22Rv1 (cell line): ENCODE measurements around the gene PRR13.

ENCODE experiments used
- H3K27ac ChIP-seq: fragments of 450-650 bp; 2 replicates; pipeline ENCODE4 v1.5.1; 2017
- ZFX ChIP-seq: fragments of 450-650 bp; IDR thresholded peaks from 2 replicates; pipeline ENCODE4 v1.6.1; 2017; ENCODE audit warnings: antibody characterized with exemption, borderline replicate concordance
- TF ChIP-seq, protein P1 (sequence below): fragments of 450-650 bp; IDR thresholded peaks from 2 replicates; pipeline ENCODE4 v1.5.1; 2017; ENCODE audit warnings: mild to moderate bottlenecking

The PRR13 gene

GRCh38 chr12:53484686-53485575 lies 43.4 kb downstream of the PRR13 start:
- peak overlapping the region; percentile 45 for H3K27ac ChIP-seq

GRCh38 chr12:53485955-53486735 lies 44.6 kb downstream of the PRR13 start:
- H3K27ac ChIP-seq, result peak overlapping the region; percentile 45; the same call in 1 of the 2 replicates
- TF ChIP-seq, protein P1, sequence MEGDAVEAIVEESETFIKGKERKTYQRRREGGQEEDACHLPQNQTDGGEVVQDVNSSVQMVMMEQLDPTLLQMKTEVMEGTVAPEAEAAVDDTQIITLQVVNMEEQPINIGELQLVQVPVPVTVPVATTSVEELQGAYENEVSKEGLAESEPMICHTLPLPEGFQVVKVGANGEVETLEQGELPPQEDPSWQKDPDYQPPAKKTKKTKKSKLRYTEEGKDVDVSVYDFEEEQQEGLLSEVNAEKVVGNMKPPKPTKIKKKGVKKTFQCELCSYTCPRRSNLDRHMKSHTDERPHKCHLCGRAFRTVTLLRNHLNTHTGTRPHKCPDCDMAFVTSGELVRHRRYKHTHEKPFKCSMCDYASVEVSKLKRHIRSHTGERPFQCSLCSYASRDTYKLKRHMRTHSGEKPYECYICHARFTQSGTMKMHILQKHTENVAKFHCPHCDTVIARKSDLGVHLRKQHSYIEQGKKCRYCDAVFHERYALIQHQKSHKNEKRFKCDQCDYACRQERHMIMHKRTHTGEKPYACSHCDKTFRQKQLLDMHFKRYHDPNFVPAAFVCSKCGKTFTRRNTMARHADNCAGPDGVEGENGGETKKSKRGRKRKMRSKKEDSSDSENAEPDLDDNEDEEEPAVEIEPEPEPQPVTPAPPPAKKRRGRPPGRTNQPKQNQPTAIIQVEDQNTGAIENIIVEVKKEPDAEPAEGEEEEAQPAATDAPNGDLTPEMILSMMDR, result no peak
- no peak for TF ChIP-seq ZFX

More at GRCh38 chr12:53484686-53485575, 43.4 kb downstream of the PRR13 start:
- TF ChIP-seq, protein P1, result no peak
- TF ChIP-seq ZFX, result no peak

GRCh38 chr12:53486736-53487487 lies 45.4 kb downstream of the PRR13 start:
- peak overlapping the region; percentile 45; the same call in 1 of the 2 replicates for H3K27ac ChIP-seq

GRCh38 chr12:53489242-53489864 lies 47.8 kb downstream of the PRR13 start:
- H3K27ac ChIP-seq, result peak overlapping the region; percentile 19; the same call in 1 of the 2 replicates
- TF ChIP-seq, protein P1, result no peak
- TF ChIP-seq ZFX, result no peak

More at GRCh38 chr12:53486736-53487487, 45.4 kb downstream of the PRR13 start:
- TF ChIP-seq, protein P1, result no peak
- no peak for TF ChIP-seq ZFX

DNA sequence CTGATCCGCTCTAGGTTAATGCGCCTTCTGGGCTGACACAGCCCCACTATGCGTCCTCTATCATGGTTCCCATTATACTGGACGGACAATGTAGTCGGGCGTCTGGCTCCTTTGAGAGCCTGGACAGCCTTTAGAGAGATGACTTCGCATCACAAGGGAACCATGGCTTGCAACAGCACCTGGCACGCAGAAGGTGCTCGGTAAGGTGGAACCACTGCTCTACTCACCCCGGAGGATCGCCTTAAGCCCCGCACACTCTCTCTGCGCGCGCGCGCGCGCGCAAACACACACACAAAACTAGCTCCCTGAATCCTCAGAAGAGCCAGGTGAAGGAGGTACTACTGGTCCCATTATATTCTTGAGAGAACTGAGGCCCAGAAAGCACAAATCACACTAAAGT lies 50.7 kb downstream of the PRR13 start:
- H3K27ac ChIP-seq, result peak overlapping the region; percentile 77
- TF ChIP-seq, protein P1, result no peak
- no peak for TF ChIP-seq ZFX

DNA sequence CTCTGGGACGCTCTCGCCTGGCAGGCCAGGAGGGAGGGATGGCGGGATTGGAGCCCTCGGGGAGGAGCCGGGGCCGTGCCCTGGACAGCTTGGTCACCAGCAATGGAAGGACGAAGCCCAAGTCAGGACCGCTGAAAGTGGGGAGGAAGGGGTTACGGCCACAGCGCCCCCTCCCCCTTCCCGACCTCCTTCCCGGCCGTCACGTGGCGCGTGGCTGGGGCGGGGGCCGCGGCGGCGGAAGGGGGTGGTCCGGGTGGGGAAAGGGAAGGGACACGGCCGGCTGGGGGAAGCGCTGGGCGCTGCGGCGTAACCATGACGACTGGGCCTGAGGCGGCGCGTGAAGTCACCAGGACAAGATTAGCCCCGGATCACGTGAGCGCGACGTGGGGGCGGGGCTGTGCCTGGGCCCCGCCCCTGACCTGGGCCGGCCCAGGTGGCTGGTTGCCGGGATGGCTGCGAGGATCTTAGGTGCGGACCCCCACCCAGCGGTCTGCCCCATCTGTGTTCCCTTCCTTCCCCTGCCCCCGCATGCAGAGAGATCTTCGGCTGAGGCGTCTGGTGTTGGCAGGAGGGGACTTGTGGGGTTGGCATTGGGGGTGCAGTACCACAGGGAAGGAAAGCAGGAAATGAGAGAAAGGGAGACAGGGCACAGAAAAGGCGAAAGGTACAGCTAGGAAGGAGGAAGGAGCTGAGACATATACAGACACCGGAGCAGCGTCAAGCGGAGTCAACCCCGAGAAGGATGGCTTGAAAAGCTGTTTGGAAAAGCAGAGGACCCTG lies 51.5 kb downstream of the PRR13 start:
- no peak for TF ChIP-seq ZFX
- TF ChIP-seq, protein P1, result no peak
- H3K27ac ChIP-seq, result peak overlapping the region; percentile 77
